ENCODE results near the gene RSPO4.

DNA sequence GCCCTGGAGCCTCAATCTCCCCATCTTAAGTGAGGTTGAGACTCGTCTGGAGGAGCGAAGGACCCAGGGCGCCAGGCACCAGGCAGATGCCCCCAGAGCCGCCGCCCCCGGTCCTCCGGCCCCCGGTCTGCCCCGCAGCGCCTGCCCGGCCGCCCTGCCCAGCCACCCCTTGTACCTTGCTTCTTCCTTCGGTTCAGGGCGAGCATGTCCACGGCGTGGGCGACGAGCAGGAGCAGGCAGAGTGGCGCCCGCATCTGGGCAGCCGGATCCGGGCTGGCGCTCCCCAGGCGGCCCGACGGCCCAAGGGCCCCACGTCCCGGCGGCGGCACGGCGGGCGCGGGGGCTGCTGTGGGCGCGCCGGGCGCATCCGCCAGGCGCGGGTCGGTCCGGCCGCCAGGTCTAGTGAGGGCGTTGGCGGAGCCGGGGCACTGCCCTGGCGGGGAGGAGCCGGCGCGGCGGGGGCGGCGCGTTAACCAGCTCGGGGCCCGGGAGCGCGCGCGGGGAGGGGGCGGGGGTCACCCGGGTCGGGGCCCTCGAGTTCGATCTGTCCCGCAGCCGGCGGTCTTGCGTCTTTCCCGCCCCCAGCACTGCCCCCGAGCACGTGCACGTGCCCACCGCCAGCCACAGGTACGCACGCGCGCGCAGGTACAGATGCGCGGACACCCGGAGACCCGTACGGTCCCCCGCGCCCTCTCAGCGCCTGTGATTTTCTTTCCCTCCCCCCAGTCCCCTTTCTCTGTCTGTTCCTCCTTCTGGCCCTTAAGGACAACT lies at the start of gene RSPO4:
- TF ChIP-seq POLR2A (IDR thresholded peaks at IDR 0.05; ENCODE audit: extremely low read depth, insufficient read length) (no peak), MYC (IDR thresholded peaks at IDR 0.05; ENCODE audit: low read depth, low read length) (no peak)
- TF ChIP-seq, protein P1, sequence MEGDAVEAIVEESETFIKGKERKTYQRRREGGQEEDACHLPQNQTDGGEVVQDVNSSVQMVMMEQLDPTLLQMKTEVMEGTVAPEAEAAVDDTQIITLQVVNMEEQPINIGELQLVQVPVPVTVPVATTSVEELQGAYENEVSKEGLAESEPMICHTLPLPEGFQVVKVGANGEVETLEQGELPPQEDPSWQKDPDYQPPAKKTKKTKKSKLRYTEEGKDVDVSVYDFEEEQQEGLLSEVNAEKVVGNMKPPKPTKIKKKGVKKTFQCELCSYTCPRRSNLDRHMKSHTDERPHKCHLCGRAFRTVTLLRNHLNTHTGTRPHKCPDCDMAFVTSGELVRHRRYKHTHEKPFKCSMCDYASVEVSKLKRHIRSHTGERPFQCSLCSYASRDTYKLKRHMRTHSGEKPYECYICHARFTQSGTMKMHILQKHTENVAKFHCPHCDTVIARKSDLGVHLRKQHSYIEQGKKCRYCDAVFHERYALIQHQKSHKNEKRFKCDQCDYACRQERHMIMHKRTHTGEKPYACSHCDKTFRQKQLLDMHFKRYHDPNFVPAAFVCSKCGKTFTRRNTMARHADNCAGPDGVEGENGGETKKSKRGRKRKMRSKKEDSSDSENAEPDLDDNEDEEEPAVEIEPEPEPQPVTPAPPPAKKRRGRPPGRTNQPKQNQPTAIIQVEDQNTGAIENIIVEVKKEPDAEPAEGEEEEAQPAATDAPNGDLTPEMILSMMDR (IDR thresholded peaks at IDR 0.05; ENCODE audit: low read depth, low read length): no peak
- TF ChIP-seq, protein P2, sequence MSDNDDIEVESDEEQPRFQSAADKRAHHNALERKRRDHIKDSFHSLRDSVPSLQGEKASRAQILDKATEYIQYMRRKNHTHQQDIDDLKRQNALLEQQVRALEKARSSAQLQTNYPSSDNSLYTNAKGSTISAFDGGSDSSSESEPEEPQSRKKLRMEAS (IDR thresholded peaks at IDR 0.05; ENCODE audit: low read depth, low read length): no peak
